Superior temporal gyrus (tissue), 1 donor: ENCODE data around the gene EML6.

Source experiments
- DNase-seq: peaks from one replicate; pipeline ENCODE4 v3.0.0-alpha.2; 2016; ENCODE audit errors: extremely low spot score

The EML6 gene

DNA sequence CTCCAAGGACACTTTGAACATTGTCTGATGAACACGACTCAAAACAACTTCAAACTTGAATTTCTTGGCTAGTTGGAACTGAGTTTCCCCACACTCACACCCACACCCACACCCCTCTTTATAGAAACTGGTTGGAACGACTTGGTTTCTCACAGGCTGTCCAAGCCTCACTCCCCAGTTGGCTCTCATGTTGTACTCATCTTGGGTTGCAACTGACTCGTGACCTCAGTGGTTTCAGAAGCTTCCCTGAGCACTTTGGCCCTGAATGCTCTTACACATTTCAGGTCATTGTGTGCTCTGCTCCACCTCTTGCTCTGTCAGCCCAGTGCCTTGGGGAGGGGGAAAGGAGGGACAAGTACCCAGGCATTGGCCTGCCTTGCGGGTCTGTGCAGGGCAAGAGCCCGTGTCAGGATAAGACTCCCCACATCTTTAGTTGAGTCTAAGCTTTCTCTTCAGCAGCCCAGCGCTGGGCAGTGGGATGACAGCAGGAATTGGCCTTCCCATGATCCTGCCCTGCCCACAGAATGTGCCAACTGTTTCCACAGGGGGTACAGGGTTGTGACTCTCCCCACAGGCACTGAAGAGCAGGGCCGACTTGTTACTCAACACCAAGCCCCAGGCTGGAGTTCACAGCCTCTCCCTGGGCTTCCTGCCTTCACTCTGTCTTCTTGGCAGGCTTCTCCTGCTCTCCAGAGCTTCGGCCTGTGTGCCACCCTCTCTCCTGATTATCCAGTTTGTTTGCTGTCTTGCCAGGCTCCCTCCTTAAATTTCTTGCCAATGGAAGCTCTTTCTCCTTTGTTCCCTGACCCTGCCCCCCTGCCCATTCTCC is 222.1 kb downstream of the EML6 start:
- peak; percentile 74 for DNase-seq

GRCh38 chr2:54946220-54946805 is 222.9 kb downstream of the EML6 start:
- peak; percentile 75 for DNase-seq

GRCh38 chr2:54947136-54947535 is 223.7 kb downstream of the EML6 start:
- peak; percentile 68 for DNase-seq

DNA sequence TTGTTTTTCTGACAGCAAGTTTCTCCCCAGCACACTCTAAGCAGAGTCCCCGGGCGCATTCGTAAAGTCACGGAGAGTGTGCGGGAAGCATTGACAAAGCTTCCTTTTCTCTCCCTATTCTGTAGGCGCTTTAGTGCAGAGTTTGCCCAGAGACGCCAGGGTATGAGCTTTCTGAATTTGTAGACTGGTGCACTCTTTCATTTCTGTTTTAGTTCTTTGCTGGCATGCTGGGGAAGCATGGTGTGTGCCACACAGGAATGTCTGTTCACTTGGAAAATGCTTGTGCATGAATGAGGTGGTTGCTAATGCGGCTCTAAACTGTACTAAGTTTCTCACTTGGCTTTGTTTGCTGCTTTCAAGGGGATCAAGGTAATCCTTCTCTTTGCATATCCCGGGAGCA is 224.2 kb downstream of the EML6 start:
- peak; percentile 71 for DNase-seq

DNA sequence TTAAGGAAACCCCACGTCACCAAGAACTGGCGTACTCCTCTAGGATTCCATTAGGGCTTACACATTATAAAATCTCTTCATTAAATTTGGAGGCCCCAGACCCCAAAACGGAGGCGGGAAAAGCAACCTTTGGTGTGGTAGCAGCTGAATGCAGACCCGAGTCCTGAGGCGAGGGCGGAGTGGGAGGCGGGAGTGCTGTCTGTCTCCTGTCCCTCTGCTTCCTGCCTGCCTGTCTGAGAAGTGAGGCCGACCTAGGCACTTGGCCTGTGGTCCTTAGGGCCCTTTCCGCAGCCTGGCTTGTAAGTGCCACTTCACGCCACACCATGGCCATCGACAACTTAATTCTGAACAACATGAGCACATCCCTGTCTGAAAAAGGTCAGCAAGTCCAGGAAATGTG is 224.7 kb downstream of the EML6 start:
- no peak for DNase-seq

- DNase-seq = no peak
These were observed 226.0 kb downstream of the EML6 start for GRCh38 chr2:54949431-54949830.

GRCh38 chr2:54950811-54951210 is 227.3 kb downstream of the EML6 start:
- no peak for DNase-seq

DNA sequence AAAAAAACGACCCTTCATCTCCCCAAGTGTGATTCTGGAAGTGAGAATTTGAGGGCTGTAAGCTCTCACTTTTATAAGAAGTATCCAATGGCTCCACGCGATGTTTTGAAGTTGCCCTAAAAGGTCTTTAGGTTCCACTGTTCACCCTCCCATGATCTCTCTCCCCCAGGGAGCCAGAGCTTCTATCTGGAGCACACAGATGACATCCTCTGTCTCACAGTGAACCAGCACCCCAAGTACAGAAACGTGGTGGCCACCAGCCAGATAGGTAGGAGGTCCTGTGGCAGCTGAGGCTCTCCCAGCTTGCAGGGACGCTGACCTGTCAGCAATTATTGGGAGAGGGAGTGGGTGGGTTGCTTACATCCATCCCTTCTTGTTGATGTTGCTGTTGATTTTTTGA is 229.0 kb downstream of the EML6 start:
- DNase-seq = no peak

GRCh38 chr2:54952978-54953456 is 229.6 kb downstream of the EML6 start:
- DNase-seq = no peak

- no peak for DNase-seq
These were observed 230.7 kb downstream of the EML6 start for GRCh38 chr2:54954158-54954557.

- peak; percentile 20 for DNase-seq
These were observed 231.4 kb downstream of the EML6 start for GRCh38 chr2:54954705-54955357.

GRCh38 chr2:54955358-54956110 is 232.1 kb downstream of the EML6 start:
- DNase-seq = no peak

DNA sequence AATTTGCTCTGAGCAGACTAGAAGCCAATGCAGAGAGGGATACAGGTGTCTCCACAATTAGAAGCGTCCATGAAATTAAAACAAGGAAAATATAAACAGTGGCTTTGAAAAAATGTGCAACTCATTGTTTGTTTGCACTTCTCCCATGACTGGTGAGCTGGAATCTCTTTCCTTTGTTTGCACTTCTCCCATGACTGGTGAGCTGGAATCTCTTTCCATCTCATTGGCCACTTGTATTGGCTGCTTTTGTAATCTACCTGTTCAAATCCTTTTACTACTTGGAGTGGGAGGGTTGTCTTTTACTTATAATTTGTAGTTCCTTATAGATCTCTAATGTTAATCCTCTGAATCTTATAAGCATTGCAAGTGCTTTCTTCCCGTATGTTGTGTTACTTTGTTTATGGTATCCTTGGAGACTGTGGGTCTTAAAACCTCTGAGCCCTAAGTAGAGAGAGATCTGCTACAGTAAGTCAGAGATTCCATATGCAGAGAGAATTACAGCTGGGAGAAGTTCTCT is 232.7 kb downstream of the EML6 start:
- DNase-seq = no peak

DNA sequence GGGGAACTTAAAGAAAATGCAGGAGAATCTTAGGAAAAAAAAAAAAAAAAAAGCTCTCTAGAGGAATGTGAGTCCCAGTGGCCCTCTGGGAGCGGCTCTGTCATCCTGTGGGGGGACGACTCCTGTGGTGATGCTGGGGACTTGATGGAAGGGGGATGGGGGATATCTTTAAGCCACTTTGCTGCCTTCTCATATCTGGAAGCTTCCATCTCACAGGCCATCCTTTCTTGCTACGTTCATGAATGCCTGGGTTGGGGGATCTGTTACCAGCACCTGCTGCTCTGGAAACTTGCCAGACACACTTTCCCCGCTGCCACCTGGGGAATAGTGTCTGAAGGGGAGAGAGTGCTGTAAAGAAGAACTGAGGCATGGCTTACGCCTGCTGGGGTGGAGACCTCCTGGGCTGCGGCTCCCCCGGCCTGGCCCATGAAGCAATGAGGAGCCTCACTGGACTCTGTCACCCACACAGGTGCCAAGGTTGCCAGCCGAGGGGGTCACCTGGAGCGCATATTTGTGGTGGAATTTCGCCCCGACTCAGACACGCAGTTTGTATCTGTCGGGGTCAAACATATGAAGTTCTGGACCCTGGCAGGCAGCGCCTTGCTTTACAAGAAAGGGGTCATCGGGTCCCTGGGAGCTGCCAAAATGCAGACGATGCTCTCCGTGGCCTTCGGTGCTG is 234.0 kb downstream of the EML6 start:
- no peak for DNase-seq

- peak; percentile 24 for DNase-seq
These were observed 235.4 kb downstream of the EML6 start for GRCh38 chr2:54958717-54959371.

DNA sequence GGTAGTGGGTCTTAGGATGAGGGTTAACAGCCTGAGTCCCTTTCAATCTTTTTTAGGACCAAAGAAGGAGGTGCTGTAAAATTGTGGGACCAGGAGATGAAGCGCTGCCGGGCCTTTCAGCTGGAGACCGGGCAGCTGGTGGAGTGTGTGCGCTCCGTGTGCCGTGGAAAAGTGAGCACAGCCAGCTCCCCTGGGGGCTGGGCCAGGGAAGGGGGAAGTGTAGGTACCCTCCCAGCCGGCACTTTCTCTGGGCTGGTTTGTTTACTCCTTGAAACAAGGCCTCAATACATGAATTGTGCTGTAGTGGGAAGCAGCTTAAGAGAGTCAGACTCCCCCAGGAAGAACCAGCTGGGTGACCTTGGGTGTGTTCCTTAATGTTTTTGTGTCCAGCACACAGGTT is 236.7 kb downstream of the EML6 start:
- DNase-seq = no peak

DNA sequence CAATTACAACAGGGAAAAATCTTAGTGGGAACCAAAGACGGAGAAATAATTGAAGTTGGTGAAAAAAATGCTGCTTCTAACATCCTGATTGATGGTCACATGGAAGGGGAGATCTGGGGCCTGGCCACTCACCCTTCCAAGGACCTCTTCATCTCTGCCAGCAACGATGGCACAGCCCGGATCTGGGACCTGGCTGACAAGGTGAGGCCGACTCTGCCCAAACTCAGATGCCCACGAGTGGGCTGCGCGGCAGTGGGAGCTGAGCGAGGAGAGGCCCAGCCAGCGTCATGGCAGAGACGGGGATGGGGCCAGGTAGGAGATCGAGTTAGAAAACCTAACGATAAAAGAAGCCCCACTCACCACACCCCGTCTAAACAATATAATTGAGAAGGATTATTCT is 239.0 kb downstream of the EML6 start:
- DNase-seq = no peak

DNA sequence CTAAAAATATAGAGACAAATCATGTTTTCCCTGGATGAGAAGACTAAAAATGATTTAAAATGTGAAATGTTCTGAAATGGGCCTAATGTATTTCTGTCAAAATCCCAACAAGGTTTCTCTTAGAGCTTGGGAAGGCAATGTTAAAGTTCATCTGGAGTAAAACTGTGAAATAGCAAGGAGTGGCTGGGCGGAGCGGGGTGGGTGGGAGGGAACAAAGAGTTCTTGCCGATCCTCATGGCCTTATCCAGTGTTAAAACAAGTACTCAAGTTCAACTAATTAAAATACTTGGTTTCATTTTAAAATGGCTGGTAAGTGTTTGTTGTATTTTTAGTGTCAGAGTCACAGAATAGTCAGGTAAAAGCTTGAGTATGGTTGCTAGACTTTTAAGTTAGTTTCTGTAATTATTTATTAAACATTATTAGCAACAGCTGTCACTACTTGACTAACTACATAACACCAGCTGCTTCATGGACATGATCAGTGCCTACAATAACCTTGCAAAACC is 239.5 kb downstream of the EML6 start:
- no peak for DNase-seq

- DNase-seq = no peak
These were observed 240.0 kb downstream of the EML6 start for GRCh38 chr2:54963476-54963875.

DNA sequence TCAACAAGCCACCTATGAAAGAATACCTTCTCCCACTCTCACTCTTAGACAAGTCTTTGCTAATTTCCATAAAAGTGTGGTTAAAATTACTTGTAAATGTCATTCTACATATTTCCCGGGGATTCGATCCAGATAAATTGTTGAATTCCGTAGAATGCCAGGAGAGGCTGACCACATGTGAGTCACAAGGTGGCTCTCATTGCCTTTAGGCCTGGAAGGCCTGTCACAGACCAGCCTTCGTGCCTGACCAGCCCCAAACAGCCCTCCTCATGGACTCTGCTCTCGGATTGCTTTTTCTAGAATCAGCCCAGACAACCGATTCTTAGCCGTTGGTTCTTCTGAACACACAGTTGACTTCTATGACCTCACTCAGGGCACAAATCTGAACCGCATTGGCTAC is 240.8 kb downstream of the EML6 start:
- no peak for DNase-seq

DNA sequence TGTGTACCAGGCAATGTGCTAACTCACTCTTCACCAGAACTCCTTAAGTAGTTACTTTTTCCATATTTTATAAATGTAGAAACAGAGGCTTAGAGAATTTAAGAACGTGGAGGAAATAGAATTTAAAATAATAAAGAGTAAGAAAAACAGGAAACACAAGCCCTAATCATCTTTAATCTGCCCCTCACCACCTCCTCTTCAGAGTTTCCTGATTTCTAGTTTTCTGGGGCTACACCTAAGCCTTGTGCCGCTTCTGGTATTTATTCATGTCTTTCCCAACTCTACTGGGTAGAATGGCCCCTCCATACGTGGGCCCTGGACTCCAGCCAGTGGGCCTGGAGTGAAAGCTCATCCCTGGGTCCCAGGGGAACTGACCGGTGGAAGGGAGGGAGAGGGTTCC is 241.4 kb downstream of the EML6 start:
- no peak for DNase-seq
